ENCODE results near the gene RAB11FIP5.
"Not testable (repeated sequence)": the region's sequence is repeated elsewhere in the genome, so short reads cannot be mapped to it uniquely, and the experiment has no call there.

Gene RAB11FIP5

GRCh38 chr2:73112913-73113854 lies at the start of gene RAB11FIP5:
RAB11FIP5 (minus strand) TSS chr2:73112948; CDS start chr2:73112777, 171 bp downstream.
- peak; percentile 32 for DNase-seq

- peak; percentile 27 for DNase-seq
Observed at GRCh38 chr2:73156539-73157124, 43.9 kb upstream of the RAB11FIP5 start.

- DNase-seq = no peak
Observed at GRCh38 chr2:73142937-73143336, 30.2 kb upstream of the RAB11FIP5 start.

GRCh38 chr2:73141896-73142295 lies 29.1 kb upstream of the RAB11FIP5 start:
- no peak for DNase-seq

- DNase-seq = no peak
Observed at GRCh38 chr2:73135236-73135635, 22.5 kb upstream of the RAB11FIP5 start.

GRCh38 chr2:73134471-73134870 lies 21.7 kb upstream of the RAB11FIP5 start:
- no peak for DNase-seq

- no peak for DNase-seq
Observed at GRCh38 chr2:73133566-73134197, 20.9 kb upstream of the RAB11FIP5 start.

- DNase-seq = no peak
Observed at GRCh38 chr2:73131807-73132206, 19.1 kb upstream of the RAB11FIP5 start.

- DNase-seq = no peak
Observed at GRCh38 chr2:73130790-73131189, 18.0 kb upstream of the RAB11FIP5 start.

GRCh38 chr2:73128841-73129535 lies 16.2 kb upstream of the RAB11FIP5 start:
- no peak for DNase-seq

- DNase-seq = no peak
Observed at GRCh38 chr2:73122536-73122935, 9.8 kb upstream of the RAB11FIP5 start.

GRCh38 chr2:73119611-73120239 lies 7.0 kb upstream of the RAB11FIP5 start:
- DNase-seq = not testable (repeated sequence)

- no peak for DNase-seq
Observed at GRCh38 chr2:73117441-73117840, 4.7 kb upstream of the RAB11FIP5 start.

- no peak for DNase-seq
Observed at GRCh38 chr2:73116182-73116960, 3.6 kb upstream of the RAB11FIP5 start.

- no peak for DNase-seq
Observed at GRCh38 chr2:73114273-73114867, 1.6 kb upstream of the RAB11FIP5 start.

GRCh38 chr2:73112026-73112912 lies 479 bp downstream of the RAB11FIP5 start:
- no peak for DNase-seq

- DNase-seq = no peak
Observed at GRCh38 chr2:73111073-73112025, 1.4 kb downstream of the RAB11FIP5 start.

GRCh38 chr2:73110168-73111072 lies 2.3 kb downstream of the RAB11FIP5 start:
- no peak for DNase-seq
